GM21367 (cell line): Measurements from ENCODE around the gene IPO13.

ENCODE experiments used
- ATAC-seq: cut with Tn5 transposase; IDR thresholded peaks from one replicate; pipeline ENCODE4 v1.9.1; 2021; ENCODE audit not compliant: unreplicated experiment

The IPO13 gene

DNA sequence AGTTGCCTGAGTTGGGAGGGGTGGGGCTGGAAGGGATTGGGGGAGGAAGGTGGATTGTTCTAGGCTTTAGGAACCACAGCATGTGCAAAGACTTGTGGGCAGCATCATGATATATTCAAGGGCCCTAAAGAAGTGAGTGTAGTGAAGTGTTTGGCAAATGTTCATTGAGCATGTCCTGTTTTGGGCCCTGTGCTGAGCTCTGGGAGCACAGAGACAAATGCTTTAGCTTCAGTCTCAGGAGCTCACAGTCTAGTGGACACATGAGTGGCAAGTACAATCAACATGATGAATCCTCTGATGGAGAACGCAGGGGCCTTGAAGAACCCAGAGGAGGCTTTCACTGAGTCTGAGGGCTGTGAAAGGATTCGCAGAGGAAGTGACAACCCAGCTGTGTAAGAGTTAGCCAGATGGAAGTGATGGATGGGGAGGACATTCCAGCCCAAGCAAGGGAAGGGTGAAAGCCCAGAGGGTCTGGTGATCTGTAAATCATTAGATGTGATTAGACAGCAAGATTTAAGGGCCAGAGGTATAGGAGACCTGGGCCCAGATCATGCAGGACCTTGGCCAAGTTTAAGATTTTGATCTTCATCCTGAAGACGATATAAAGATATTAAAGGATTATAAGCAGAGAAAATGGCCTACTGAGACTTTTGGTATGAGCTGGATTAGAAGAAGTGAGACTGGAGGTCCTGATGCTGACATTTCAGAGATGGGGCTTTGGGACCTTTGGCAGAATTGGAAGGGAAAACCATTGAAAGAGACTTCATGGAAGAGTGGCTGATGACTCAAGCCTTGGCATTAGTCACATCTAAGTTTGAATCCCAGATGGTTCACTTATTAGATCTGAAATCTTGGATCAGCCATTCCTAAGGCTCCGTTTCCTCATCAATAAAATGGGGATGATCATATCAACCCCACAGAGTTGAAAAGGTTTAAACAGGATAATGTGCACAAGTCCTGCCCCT, 4.6 kb downstream of the IPO13 start:
- ATAC-seq = no peak

- ATAC-seq = no peak
Observed at GRCh38 chr1:43952731-43953346, 6.1 kb downstream of the IPO13 start.

DNA sequence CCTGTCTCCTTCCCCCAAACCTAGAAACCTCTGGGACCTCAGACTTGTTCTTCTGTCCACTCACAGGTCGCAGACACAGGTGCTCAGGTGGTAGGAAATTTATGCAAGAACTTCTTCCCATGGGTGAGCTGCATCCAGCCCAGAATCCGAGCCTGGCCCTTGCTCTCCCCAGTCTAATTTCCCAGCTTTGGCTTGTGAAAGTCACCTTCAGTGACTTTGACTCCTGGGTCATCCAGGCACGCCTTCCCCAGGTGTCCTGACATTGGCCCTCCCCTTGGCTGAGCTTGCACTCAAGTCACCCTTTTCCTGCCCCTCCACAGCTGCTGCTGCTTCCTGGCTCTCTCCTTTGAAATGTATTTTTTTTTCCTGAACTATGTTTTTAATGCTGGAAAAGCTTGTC, 6.6 kb downstream of the IPO13 start:
- no peak for ATAC-seq

DNA sequence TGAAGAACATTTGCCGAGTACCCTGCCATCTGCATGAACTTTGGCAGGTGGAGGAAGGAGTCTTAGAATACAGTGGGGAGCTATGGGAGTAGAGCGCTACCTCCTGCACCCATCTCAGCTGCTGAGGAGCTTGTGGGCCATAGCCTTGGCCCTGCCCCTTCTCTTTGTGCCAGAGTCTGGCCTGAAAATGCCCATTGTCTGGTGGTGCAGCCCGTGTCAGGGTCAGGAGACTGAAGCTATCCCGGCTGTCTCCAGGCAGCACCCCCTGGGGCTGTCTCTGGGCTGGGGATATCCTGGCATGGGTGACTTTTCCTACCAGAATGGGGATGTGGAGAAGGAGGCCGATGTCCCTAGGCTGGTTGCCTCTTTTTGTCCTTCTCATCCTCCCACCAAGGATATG, 7.3 kb downstream of the IPO13 start:
- ATAC-seq = no peak

DNA sequence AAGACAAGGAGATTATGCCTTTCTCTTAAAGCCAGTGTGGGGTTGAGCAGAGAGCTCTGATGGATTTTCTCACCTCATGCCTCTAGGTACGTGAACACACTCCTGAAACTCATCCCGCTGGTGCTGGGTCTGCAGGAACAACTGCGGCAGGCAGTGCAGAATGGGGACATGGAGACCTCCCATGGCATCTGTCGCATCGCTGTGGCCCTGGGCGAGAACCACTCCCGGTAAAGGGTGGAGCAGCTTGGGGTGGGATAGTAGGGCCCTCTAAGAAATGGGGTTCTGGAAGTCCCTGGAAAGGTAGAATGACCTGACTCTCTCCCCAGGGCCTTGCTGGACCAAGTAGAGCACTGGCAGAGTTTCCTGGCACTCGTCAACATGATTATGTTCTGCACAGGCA, 9.5 kb downstream of the IPO13 start:
- ATAC-seq = no peak

GRCh38 chr1:43957407-43958040, 10.8 kb downstream of the IPO13 start:
- ATAC-seq = no peak

GRCh38 chr1:43958351-43959255, 11.9 kb downstream of the IPO13 start:
- no peak for ATAC-seq

DNA sequence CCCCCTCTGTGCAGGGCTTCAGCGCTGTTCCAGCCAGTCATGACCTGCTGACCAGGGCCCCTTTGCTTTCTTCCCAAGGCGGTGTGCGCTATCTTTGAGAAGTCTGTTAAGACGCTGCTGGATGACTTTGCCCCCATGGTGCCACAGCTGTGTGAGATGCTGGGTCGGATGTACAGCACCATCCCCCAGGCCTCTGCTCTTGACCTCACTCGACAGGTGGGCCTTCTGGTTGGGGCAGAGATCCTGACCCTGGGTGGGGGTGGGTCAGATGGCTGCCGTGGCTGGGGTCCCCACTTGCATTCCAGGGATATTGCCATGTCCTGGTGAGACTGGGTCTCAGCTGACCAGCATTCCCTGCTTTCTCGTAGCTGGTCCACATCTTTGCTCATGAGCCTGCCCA, 14.0 kb downstream of the IPO13 start:
- ATAC-seq = no peak

- no peak for ATAC-seq
Observed at GRCh38 chr1:43961692-43962091, 14.9 kb downstream of the IPO13 start.

DNA sequence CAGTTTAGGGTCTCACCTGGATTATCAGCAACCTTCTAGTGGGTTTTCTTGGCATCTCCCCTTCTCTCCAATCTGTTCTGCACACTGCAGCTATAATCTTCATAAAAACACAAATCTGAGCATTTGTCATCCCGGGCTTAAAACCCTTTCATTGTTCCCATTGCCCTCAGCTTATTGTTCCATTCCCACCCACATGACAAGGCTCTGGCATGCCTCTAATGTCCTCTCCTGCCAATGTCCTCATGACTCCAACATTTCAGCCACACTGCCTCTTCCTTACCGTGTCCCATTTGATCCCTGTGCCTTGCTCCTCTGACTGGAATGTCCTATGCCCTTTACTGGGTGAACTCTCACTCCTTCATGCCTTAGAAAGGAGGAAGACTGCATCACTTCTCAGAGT, 15.6 kb downstream of the IPO13 start:
- no peak for ATAC-seq

GRCh38 chr1:43963006-43963405, 16.3 kb downstream of the IPO13 start:
- no peak for ATAC-seq

GRCh38 chr1:43963890-43964289, 17.1 kb downstream of the IPO13 start:
- ATAC-seq = no peak

GRCh38 chr1:43965316-43965715, 18.6 kb downstream of the IPO13 start:
- no peak for ATAC-seq

DNA sequence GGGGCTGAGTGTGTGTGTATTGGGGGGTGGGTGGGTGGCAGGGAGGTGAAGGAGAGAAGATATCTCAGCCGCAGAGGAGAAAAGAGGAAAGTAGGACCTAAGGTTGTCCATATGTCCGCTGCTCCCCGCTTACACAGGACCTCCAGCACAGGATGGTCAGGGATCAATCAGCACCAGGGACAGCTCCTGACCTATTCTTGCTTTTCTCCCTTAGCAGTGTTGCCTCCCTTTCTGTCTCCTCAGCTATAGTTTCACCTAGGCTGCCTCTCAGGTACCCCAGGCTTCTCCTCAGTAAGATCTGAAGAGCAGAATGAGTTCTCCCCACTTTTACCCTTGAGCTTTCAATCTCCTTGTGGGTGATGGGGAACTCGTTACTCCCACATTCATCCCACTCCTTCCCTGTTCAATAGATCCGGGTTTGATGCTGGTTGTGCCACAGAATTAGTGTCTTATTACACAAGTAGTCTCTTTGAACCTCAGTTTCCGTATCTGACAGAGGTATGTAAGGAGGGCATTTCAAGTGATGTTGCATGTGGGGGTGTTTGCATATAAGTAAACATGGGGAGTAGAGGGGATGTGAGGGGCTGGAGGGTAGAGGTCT, 21.7 kb downstream of the IPO13 start:
- ATAC-seq = no peak

- no peak for ATAC-seq
Observed at GRCh38 chr1:43969416-43969745, 22.6 kb downstream of the IPO13 start.

GRCh38 chr1:43969746-43970466, 23.2 kb downstream of the IPO13 start, which contains the start of gene DPH2:
Gene DPH2, plus strand, starts transcription at chr1:43970010. Its CDS starts 166 bp downstream, at chr1:43970176.
- ATAC-seq = peak; percentile 61

DNA sequence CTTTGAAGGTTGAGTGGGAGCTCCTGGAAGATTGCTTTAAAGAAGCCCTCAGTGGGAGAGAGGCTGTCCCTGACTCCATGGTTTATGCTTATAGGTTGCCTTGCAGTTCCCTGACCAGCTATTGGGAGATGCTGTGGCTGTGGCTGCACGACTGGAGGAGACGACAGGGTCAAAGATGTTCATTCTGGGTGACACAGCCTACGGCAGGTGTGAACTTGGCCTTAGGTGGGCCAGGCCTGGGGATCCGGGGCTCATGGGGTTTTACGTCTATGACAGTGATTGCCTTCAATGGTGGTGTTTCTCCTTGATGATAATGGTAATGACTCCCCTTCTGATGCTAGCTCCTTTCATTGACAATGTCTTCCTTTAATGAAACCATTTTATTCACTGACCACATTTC, 23.8 kb downstream of the IPO13 start:
- no peak for ATAC-seq

DNA sequence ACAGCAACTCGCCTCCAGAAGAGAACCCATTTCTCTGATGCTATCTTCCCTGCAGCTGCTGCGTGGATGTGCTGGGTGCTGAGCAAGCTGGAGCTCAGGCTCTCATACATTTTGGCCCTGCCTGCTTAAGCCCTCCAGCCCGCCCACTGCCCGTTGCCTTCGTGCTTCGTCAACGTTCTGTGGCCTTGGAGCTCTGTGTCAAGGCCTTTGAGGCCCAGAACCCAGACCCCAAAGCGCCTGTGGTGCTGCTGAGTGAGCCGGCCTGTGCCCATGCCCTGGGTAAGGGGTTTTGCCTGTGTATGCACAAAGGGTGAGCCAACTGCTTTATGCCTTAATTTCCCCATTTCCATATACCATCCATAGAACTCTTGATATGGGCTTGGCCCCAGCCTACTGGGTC, 24.2 kb downstream of the IPO13 start:
- no peak for ATAC-seq

- no peak for ATAC-seq
Observed at GRCh38 chr1:43971336-43971980, 24.7 kb downstream of the IPO13 start.
